SK-N-SH (cell line): Measurements from ENCODE around the gene GPR158.

Experiments used
- EP300 ChIP-seq, 2 experiments: IDR thresholded peaks; 2 replicates each; pipeline versions ENCODE4 v1.4.0 to v1.6.1; 2012; ENCODE audit warnings: borderline replicate concordance in 1 of 2, low read depth in 1 of 2, low read length in 1 of 2
- POLR2AphosphoS5 ChIP-seq: IDR thresholded peaks from 2 replicates; pipeline ENCODE4 v1.6.1; 2012; ENCODE audit warnings: low read depth, low read length
- RAD21 ChIP-seq: IDR thresholded peaks from 2 replicates; pipeline ENCODE4 v1.6.1; 2012; ENCODE audit warnings: mild to moderate bottlenecking, low read length
- TF ChIP-seq, protein P1 (sequence below): IDR thresholded peaks from 2 replicates; pipeline ENCODE4 v1.4.0; 2012; ENCODE audit warnings: low read depth, borderline replicate concordance
- TF ChIP-seq, protein P2 (sequence below): IDR thresholded peaks from 2 replicates; pipeline ENCODE4 v1.6.1; 2012; ENCODE audit warnings: mild to moderate bottlenecking, low read depth, low read length, moderate library complexity
- TF ChIP-seq, protein P3 (sequence below): fragments of 200-600 bp; sonication (generic); IDR thresholded peaks from 2 replicates; pipeline ENCODE4 v1.6.1; 2017; ENCODE audit warnings: antibody characterized with exemption, mild to moderate bottlenecking, moderate library complexity
- TF ChIP-seq, protein P4 (sequence below): IDR thresholded peaks from 2 replicates; pipeline ENCODE4 v1.4.0; 2012; ENCODE audit warnings: low read depth

DNA sequence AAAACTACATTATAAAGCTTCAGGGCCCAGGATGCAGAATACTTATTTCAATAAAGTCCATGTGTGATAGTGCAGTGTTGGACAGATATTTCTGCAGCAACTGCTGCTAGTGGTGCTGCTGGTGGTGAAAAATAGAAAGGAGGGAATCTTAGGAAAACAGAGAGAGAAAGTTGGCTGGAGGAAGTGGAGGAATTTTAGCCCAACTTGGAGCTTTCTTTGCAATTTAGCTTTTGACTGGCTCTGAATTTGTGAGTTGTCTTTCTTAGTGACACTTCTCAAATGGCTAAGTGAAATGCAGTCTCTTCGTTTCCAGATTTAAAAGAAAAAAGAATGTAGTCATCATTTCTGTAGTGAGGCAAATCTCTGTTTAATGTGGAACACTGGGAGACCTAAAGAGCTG lies 45.4 kb downstream of the GPR158 start:
- TF ChIP-seq POLR2AphosphoS5 (no peak), RAD21 (no peak), EP300 (IDR thresholded peaks at IDR 0.05; ENCODE audit: borderline replicate concordance in 1 of 2, low read depth in 1 of 2, low read length in 1 of 2) (no peak)
- TF ChIP-seq, protein P1, sequence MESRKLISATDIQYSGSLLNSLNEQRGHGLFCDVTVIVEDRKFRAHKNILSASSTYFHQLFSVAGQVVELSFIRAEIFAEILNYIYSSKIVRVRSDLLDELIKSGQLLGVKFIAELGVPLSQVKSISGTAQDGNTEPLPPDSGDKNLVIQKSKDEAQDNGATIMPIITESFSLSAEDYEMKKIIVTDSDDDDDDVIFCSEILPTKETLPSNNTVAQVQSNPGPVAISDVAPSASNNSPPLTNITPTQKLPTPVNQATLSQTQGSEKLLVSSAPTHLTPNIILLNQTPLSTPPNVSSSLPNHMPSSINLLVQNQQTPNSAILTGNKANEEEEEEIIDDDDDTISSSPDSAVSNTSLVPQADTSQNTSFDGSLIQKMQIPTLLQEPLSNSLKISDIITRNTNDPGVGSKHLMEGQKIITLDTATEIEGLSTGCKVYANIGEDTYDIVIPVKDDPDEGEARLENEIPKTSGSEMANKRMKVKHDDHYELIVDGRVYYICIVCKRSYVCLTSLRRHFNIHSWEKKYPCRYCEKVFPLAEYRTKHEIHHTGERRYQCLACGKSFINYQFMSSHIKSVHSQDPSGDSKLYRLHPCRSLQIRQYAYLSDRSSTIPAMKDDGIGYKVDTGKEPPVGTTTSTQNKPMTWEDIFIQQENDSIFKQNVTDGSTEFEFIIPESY = no peak
- TF ChIP-seq, protein P2, sequence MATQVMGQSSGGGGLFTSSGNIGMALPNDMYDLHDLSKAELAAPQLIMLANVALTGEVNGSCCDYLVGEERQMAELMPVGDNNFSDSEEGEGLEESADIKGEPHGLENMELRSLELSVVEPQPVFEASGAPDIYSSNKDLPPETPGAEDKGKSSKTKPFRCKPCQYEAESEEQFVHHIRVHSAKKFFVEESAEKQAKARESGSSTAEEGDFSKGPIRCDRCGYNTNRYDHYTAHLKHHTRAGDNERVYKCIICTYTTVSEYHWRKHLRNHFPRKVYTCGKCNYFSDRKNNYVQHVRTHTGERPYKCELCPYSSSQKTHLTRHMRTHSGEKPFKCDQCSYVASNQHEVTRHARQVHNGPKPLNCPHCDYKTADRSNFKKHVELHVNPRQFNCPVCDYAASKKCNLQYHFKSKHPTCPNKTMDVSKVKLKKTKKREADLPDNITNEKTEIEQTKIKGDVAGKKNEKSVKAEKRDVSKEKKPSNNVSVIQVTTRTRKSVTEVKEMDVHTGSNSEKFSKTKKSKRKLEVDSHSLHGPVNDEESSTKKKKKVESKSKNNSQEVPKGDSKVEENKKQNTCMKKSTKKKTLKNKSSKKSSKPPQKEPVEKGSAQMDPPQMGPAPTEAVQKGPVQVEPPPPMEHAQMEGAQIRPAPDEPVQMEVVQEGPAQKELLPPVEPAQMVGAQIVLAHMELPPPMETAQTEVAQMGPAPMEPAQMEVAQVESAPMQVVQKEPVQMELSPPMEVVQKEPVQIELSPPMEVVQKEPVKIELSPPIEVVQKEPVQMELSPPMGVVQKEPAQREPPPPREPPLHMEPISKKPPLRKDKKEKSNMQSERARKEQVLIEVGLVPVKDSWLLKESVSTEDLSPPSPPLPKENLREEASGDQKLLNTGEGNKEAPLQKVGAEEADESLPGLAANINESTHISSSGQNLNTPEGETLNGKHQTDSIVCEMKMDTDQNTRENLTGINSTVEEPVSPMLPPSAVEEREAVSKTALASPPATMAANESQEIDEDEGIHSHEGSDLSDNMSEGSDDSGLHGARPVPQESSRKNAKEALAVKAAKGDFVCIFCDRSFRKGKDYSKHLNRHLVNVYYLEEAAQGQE = no peak
- TF ChIP-seq, protein P3, sequence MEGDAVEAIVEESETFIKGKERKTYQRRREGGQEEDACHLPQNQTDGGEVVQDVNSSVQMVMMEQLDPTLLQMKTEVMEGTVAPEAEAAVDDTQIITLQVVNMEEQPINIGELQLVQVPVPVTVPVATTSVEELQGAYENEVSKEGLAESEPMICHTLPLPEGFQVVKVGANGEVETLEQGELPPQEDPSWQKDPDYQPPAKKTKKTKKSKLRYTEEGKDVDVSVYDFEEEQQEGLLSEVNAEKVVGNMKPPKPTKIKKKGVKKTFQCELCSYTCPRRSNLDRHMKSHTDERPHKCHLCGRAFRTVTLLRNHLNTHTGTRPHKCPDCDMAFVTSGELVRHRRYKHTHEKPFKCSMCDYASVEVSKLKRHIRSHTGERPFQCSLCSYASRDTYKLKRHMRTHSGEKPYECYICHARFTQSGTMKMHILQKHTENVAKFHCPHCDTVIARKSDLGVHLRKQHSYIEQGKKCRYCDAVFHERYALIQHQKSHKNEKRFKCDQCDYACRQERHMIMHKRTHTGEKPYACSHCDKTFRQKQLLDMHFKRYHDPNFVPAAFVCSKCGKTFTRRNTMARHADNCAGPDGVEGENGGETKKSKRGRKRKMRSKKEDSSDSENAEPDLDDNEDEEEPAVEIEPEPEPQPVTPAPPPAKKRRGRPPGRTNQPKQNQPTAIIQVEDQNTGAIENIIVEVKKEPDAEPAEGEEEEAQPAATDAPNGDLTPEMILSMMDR = no peak
- TF ChIP-seq, protein P4, sequence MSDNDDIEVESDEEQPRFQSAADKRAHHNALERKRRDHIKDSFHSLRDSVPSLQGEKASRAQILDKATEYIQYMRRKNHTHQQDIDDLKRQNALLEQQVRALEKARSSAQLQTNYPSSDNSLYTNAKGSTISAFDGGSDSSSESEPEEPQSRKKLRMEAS = no peak
